Activated CD8-positive, alpha-beta memory T cell treated with anti-CD3 and anti-CD28 coated beads, Interleukin-2, amount 50 U/mL, for 1 hour (primary cell): ENCODE results near the gene KCNH6.

Experiments
- DNase-seq: peaks from one replicate; pipeline ENCODE4 v3.0.0-alpha.2; 2020; ENCODE audit errors: extremely low read depth

The KCNH6 gene

DNA sequence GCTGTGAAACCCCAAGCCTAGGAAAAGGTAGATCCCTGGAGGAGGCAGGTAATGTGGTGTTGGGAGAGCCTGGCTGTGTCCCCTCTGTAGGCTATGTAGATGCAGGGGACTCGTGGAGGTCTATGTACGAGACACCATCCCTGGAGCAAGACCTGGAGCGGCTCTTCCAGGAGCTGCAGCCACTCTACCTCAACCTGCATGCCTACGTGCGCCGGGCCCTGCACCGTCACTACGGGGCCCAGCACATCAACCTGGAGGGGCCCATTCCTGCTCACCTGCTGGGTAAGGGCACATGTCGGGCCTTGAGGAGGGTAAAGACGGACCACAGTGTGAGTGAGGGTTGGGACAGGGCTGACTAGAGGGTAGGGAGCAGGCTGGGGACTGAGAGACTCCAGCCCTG, 34.3 kb upstream of the KCNH6 start:
- no peak for DNase-seq

DNA sequence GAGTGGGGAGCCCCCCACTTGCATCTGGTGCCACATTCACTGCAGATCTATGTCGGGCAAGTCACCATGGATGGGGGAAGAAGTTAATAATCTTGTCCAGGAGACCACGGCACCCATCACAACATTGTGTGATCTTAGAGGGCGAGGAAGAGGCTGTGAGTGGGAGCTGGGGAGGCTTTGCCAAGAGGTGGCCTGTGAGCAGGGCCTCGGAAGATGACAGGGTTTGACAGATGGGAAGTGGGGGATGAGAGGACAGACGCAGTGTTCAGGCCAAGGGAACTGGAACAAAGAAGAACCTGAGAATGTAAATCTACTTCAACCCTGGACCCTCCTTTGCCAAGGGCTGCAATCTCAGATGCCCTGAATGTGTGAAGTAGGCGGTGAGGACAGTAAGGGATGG, 33.9 kb upstream of the KCNH6 start:
- no peak for DNase-seq

DNA sequence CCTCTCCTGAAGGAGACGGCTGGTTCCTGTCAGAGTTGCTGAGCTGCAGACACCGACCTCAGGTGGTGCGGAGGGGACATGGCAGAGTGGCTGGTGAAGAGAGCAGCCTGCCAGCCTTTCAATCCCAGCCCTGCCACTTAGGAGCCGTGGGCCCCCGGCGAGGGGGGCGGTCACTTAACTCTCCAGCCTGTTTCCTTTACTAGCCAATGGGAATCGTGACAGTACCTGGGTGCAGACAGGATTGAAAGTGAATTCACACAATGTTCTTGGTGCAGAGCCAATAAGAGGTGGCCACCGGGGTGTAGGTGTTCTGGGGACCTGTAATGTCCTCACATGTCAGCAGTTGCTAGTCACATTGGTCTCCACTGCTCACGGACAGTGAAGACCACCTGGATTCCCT, 32.8 kb upstream of the KCNH6 start:
- no peak for DNase-seq

DNA sequence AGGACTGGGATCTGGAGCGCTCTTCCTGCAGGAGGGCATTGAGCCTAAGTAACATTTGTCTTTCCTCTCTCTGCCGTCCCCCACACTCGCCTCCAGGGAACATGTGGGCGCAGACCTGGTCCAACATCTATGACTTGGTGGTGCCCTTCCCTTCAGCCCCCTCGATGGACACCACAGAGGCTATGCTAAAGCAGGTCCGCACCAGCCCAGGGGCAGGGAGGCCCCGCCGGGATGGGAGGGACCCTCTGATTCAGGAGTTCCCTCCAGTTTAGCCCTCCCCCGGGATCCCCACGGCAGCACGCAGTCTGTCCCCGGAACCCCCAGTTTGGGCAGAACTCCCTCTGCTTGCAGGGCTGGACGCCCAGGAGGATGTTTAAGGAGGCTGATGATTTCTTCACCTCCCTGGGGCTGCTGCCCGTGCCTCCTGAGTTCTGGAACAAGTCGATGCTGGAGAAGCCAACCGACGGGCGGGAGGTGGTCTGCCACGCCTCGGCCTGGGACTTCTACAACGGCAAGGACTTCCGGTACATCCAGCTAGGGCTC, 32.2 kb upstream of the KCNH6 start:
- DNase-seq = no peak

DNA sequence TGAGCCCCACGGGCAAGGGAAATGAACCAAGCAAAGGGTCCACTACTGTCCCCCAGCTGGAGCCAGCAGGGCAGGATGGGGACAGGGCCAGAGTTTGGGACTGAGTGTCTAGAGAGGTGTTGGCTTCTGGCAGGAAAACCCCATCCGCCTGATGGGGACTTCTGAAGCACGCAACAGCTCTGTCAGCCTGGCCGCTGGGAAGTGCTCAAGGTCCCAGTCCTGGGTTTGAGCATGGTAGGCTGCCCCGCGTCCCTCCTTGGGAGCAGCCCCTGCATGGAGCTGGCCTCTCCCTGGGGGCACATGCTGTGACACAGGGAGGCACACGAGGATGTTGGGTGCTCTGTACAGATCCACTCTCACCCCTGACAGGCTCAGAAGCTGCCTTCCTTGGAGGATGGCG, 31.7 kb upstream of the KCNH6 start:
- no peak for DNase-seq

DNA sequence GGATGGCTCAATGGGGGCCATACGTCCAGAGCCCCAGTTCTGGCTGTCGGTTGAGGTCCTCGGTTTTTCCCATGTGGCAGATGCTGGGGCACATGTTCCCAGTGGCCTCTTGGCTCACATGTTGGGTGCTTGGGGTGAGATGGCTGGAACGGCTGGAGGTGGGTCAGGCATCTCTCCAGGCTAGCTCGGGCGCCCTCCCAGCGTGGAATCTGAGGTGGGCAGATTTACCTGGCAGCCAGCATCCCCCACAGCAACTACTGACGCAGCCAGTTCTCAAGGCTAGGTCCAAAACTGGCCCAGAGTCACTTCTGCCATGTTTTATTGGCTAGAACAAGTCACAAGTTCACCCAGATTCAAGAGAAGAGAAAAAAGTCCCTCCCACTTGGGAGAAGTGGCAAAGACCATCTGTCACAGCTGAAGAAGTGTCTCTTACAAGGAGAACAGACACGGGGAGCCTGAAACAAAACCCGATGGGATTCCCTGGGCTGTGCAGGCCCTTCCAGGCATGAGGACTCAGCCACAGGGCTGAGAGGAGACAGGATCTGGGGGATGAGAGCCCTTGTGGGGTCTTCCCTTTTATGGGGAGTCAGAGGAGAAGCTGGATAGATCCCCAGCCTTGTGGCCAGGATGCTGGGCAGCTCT, 31.1 kb upstream of the KCNH6 start:
- no peak for DNase-seq

DNA sequence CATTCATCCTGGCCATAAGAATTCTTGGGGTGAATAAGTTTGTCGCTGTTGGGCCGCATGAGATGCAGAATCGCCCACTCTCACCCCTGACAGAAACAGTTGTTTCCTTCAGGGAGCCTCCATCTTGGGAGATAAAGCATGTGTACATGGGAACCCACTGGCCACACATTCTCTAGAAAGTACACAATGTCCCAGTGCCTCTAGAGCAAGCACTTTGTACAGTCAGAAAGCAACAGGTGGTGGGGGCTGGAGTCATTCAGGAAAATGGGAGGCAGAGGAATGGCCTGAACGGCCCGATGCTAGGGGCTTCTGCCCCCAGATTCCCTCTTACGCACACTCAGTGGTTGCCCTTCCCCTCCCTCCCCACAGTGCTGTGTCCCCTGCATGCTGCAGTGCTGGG, 30.2 kb upstream of the KCNH6 start:
- no peak for DNase-seq

DNA sequence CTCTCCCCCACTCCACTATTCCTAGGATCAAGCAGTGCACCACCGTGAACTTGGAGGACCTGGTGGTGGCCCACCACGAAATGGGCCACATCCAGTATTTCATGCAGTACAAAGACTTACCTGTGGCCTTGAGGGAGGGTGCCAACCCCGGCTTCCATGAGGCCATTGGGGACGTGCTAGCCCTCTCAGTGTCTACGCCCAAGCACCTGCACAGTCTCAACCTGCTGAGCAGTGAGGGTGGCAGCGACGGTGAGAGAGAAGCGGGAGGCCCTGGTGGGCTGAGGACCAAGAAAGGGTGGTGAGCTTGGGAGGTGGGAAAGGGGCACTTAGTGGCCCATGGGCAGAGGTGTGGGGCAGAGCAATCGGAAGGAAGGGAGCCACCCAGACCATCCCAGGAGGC, 29.7 kb upstream of the KCNH6 start:
- no peak for DNase-seq

DNA sequence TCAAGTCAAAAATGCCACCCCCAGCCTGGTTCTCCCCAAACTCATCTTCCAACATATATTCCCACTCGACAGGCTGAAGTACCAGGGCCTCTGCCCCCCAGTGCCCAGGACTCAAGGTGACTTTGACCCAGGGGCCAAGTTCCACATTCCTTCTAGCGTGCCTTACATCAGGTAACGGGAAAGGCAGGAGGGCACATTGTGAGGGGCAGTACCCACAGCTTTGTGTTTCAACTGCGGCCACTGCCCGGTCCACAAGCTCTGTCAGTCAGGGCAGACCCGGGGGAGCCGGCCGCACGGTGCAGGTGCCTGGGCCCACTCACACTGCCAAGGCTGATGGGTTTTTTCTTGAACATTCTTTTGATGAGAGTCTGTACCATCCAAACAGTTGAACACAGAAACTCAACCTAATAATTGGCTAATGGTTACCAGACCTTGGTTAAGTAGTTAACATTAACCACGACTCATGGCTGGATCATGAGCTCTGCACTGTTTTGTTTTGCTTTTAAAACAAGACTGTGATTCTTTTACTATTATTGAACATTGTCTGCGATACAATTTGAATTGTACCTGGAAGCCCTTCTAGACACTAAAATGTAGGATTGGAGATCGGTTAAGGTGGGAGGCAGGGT, 28.7 kb upstream of the KCNH6 start:
- DNase-seq = no peak

DNA sequence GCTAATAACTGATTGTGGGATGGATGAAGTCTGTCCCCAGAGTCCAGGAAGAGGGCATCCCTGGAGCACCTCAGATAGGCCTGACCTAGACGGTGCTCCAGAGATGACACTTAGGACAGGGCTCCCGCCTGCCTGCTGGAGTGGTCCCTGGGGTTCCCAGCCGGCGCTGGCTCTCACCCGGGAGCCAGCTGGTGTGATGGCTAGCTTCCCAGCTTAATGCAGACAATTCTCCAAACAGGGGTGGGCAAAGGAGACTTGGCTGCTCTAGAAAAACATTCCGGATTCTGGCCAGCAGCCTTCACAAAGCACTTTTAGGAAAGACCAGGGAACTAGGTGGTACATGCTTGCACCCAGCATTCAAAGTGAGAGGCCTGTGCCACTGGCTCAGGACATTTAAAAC, 27.7 kb upstream of the KCNH6 start:
- DNase-seq = no peak

DNA sequence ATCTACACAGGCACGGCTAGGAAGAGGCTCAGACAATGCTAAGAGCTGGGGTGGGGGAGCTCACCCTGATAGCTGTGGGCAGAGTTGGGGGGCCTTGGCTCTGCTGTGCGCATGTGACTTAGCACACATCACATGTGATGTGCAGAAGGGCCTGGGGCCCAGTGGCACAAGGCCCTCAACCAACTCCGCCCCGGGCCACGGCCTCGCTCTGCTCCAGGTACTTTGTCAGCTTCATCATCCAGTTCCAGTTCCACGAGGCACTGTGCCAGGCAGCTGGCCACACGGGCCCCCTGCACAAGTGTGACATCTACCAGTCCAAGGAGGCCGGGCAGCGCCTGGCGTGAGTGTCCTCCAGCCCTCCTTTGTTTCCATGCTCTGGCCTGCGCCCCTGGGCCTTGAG, 27.0 kb upstream of the KCNH6 start:
- DNase-seq = no peak

DNA sequence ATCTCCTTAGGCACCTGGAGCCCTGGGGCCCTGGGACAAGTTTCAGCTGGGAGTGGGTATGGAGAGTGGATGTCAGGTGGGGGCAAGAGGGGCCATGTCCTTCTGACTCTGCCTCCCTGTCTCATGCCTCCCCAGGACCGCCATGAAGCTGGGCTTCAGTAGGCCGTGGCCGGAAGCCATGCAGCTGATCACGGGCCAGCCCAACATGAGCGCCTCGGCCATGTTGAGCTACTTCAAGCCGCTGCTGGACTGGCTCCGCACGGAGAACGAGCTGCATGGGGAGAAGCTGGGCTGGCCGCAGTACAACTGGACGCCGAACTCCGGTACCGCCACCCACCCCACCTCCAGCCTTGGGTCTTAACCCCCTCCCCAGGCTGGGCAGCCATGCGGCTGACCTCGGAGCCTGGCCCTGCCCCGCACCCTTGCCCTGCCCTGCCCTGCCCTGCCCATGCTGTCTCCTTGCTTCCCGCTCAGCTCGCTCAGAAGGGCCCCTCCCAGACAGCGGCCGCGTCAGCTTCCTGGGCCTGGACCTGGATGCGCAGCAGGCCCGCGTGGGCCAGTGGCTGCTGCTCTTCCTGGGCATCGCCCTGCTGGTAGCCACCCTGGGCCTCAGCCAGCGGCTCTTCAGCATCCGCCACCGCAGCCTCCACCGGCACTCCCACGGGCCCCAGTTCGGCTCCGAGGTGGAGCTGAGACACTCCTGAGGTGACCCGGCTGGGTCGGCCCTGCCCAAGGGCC, 26.3 kb upstream of the KCNH6 start:
- DNase-seq = no peak

DNA sequence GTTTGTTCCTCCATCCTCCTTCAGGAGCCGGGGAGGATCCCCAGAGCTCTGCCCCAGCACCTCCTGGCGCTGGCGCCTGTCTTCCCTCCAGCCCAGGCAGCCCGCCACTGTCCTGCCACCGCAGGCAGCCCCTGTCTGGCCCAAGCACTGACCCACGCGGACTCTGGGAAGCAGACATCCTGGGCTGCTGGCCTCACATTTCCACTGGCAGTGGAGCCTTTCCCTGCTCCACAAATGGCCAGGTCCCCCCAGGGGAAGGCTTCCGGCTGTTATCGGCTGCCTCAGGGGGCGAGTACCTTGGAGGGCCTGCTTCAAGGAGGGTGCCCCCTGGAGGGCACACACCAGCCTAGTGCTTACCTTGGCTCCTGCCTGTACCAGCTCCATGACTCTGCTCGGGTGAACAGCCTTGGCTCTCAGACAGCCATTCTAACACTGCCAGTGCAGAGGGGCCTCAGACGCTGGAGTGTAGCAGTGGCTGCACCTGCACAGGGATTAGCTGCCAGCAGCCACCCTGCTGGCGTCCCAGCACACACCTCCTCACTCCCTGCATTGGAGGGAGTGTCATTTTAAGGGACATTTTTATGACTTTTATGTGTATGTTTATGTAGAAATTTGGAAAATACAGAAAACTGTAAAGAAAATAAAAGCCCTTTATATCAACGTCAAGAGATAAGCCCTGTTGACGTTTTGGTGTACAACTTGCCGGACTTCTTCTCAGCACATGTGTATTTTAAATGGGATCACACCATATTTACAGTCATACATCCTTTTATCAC, 25.3 kb upstream of the KCNH6 start:
- DNase-seq = no peak

DNA sequence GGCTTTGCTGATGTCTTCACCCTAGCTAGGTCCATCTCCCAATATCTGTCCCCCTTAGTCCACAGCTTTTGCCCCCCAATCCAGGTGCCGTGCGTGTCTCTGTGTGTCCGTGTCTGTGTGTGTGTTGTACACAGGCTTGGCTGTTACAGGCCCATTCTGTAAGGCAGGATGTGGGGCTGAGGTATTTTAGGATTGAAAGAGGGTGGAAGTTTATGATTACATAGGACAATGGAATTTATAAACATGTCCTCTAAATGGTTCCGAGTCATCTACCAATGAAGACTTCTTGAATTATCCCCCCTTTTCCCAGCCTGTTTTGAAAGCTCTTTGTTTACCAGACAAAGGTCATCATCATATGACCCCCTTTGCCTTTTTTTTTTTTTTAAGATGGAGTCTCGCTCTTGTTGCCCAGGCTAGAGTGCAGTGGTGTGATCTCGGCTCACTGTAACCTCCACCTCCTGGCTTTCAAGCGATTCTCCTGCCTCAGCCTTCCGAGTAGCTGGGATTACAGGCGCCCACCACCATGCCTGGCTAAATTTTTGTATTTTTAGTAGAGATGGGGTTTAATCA, 24.4 kb upstream of the KCNH6 start:
- DNase-seq = no peak

DNA sequence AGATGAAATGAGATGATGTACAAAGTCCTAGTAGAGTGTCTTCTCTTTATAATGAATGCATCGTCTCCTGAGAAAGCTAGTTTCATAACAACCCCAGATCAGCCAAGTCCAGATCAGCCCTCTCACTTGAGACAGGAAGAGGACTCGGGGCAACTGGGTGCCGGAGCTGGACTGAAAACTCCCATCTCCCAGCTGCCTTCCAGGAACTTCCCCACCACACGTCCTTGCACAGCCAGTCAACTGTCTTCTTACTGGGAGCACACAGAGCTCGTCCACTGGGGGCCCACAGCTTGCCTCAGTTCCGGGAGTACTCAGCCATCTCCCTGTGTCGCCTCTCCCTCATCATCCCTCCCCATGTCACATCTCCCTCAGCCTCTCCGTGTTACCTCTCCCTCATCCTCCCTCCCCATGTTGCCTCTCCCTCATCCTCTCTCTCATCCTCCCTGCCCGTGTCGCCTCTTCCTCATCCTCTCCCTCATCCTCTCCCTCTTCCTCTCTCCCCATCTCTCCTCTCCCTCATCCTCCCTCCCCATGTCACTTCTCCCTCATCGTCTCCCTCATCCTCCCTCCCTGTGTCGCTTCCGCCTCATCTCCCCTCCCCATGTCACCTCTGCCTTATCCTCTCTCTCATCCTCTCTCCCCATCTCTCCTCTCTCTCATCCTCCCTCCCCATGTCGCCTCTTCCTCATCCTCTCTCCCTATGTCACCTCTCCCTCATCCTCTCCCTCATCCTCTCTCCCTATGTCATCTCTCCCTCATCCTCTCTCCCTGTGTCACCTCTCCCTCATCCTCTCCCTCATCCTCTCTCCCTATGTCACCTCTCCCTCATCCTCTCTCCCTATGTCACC, 22.4 kb upstream of the KCNH6 start:
- DNase-seq = no peak

DNA sequence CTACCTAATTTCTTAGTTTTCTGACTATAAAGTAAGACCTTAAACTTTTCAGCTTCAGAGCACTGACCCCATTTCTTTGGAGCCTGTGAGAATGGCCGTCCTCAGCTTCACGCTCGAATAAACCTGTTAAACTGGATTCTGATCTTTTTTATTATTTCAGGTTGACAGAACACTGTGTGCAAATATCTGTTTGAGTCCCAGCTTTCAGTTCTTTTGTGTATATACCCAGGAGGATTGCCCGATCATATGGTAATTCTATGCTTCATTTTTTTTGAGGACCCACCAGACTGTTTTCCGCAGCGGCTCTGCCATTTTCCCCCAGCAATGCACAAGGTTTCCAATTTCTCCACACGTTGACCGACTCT, 19.8 kb upstream of the KCNH6 start:
- DNase-seq = no peak

DNA sequence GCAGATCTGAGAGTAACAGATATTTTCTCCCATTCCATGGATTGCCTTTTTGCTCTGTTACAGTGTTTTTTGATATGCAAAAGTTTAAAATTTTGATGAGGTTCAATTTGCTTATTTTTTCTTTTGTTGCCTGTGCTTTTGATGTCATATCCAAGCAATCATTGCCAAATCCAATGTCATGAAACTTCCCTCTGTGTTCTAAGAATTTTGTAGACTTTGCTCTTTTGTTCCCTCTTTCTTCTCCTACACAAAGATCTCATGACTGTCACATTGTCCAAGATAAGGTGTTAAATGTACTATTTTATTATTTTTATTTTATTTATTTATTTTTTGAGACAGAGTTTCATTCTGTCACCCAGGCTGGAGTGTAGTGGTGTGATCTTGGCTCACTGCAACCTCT, 18.9 kb upstream of the KCNH6 start:
- DNase-seq = no peak

DNA sequence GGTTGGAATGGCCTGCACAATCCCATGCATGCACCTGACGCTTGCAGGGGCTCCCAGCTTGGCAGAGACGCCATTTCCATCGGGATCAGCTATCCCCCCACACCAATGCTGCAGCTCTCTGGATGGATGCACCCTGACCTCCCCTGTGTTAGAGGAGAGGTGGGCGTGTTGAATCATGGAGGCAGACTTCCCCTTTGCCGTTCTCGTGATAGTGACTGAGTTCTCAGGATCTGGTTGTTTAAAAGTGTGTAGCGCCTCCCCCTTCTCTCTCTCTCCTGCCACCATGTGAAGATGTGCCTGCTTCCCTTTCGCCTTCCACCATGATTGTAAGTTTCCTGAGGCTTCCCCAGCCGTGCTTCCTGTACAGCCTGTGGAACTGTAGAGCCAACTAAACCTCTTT, 17.8 kb upstream of the KCNH6 start:
- DNase-seq = no peak

DNA sequence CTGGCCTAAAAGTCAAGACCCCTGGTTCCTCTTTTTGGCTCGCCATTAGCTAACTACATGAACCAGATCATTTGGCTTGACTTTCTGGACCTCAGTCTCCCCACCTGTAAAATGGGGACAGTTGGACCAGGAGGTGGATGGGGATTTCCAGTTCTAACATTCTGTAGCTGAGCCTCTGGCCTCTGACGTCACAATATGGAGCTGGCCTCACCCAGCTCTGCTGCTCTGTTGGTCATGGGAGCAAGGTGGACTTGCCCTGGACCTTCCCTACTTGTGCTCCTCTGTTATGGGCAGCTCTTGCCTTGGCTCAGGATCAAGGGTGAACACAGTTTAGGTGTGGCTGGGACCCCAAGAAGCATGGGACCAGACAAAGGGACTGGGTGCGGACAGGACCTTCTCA, 16.5 kb upstream of the KCNH6 start:
- no peak for DNase-seq

DNA sequence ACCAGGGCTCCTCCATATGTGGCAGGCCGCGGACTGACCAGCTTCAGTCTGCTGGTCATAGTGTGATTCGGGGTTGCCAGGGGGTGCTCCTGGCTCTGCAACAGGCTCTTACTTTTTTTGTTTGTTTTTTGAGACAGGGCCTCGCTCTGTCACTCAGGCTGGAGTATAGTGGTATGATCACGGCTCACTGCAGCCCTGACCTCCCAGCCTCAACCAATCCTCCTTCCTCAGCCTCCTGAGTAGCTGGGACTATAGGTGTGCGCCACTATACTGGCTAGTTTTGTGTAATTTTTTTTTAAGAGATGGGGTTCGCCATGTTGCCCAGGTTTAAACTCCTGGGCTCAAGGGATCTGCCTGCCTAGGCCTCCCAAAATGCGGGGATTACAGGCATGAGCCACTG, 11.8 kb upstream of the KCNH6 start:
- no peak for DNase-seq

DNA sequence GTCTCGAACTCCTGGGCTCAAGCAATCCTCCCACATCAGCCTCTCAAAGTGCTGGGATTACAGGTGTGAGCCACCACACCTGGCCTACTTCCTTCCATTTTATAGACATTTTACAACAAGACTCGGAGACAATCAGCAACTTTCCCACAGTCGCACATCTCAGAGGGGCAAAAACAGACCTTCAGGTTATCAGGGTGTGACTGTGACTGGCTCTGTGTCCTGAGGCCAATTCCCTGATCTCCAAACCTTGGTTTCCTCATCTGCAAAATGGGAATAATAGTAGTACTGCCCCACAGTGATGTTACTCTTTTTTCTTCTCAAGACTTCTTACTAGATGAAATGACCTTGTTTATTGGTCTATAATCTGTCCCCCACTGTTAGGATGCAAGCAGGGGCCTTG, 10.8 kb upstream of the KCNH6 start:
- no peak for DNase-seq
